OCI-LY3 (cell line): ENCODE data around the gene GRAMD2A.

Experiments used
- CTCF ChIP-seq: fragments of 200-600, 300-600 bp; sonication (generic); IDR thresholded peaks from 2 replicates; pipeline ENCODE4 v1.5.1; 2014; ENCODE audit warnings: antibody characterized with exemption, low read length, low read depth
- EZH2phosphoT487 ChIP-seq: fragments of 200-600 bp; shearing (Covaris generic); IDR thresholded peaks from 2 replicates; pipeline ENCODE4 v1.6.1; 2018; ENCODE audit warnings: antibody characterized with exemption, mixed run types, low read depth

GRCh38 chr15:72155003-72155621 is 42.5 kb downstream of the GRAMD2A start:
- TF ChIP-seq CTCF (no peak), EZH2phosphoT487 (no peak)
